ENCODE measurements around the gene TAP1. TPM values are rescaled to one million over a fixed set of nuclear protein-coding genes. Genes with fewer than 3 reads are reported as not detected.
"Not testable (repeated sequence)": the region's sequence is repeated elsewhere in the genome, so short reads cannot be mapped to it uniquely, and the experiment has no call there.

The TAP1 gene
- polyA plus RNA-seq, 2 donors: 29.3 to 34.2 TPM

GRCh38 chr6:32814145-32814544, 39.4 kb downstream of the TAP1 start:
- Histone ChIP-seq H3K27ac (ENCODE audit: low read depth in 2 of 2, low read length in 1 of 2) (peak overlapping the region; percentile 3 to 24), H3K4me1 (ENCODE audit: control insufficient read depth in 2 of 2, insufficient read depth in 2 of 2, low read length in 1 of 2) (peaks cover 0 to 3% of the 10 kb centered on the region in 2 donors), H3K9me3 (ENCODE audit: control insufficient read depth in 2 of 2, insufficient read depth in 1 of 2, low read depth in 1 of 2, low read length in 1 of 2) (no peaks in the 10 kb centered on the region), H3K4me3 (ENCODE audit: low read depth in 1 of 2, low read length in 2 of 2) (no peak overlapping the region), H3K27me3 (ENCODE audit: control insufficient read depth in 1 of 2, insufficient read depth in 2 of 2, low read length in 2 of 2) (no peaks in the 10 kb centered on the region), H3K36me3 (ENCODE audit: control insufficient read depth in 2 of 2, insufficient read depth in 2 of 2, low read length in 1 of 2) (no peaks in the 10 kb centered on the region)
- 71 to 78% methylated on average over 2 of the region's 2 CpGs for WGBS, 2 donors

DNA sequence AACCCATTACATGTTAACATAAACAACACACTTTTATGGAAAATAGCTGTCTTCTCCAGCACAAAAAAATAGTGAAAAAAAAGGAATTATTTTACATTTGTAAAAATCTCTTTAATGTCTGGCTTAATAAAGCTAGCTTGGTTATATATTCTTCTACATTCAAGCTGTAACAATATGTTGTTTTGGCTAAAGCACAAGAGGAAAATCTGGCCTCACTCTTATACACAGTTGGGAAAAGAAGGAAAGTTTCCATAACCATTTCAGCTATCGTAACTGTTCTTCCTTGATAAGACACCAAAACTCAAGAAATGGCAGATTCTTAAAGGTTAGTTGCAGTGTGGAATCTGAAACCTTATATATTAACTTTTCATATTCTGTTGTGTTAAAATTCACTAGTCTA, 44.3 kb downstream of the TAP1 start:
- H3K4me3 ChIP-seq (ENCODE audit: low read depth in 1 of 2, low read length in 2 of 2): no peak overlapping the region
- H3K9me3 ChIP-seq (ENCODE audit: control insufficient read depth in 2 of 2, insufficient read depth in 1 of 2, low read depth in 1 of 2, low read length in 1 of 2): no peaks in the 10 kb centered on the region
- H3K36me3 ChIP-seq (ENCODE audit: control insufficient read depth in 2 of 2, insufficient read depth in 2 of 2, low read length in 1 of 2): no peaks in the 10 kb centered on the region
- no peaks in the 10 kb centered on the region for H3K4me1 ChIP-seq (ENCODE audit: control insufficient read depth in 2 of 2, insufficient read depth in 2 of 2, low read length in 1 of 2)
- H3K27me3 ChIP-seq (ENCODE audit: control insufficient read depth in 1 of 2, insufficient read depth in 2 of 2, low read length in 2 of 2): no peaks in the 10 kb centered on the region
- no peak overlapping the region for H3K27ac ChIP-seq (ENCODE audit: low read depth in 2 of 2, low read length in 1 of 2)
- WGBS, 2 donors: 11 to 37% methylated on average over 1 of the region's 1 CpG

DNA sequence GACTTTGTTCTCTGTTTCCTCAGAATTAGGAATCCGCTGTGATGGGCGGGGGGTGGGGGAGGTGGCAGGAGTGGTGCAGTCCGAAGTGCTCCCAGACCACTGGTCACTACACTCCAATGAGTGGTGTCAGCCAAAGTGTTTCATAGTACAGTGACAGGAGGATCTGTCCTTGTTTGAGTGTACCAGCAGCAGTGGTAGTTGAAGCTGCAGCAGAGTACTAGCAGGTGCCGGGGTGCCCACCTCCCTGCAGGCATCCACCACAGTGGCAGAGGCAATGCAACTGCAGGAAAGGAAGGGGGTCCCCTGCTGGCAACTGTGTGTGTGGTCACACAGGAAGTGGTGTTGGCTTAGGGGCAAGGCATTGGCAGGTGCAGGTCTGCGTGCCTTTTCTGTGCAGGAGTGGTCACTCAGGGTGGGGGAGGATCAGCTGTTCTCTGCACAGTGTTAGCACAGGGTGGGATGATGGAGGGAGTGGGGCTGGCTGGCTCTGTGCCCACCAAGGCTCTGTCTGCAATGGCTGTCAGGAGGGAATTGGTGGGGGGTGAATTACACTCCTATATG, 46.4 kb downstream of the TAP1 start:
- H3K4me1 ChIP-seq (ENCODE audit: control insufficient read depth in 2 of 2, insufficient read depth in 2 of 2, low read length in 1 of 2): no peaks in the 10 kb centered on the region
- 82 to 85% methylated on average over 5 of the region's 5 CpGs for WGBS, 2 donors
- no peaks in the 10 kb centered on the region for H3K27me3 ChIP-seq (ENCODE audit: control insufficient read depth in 1 of 2, insufficient read depth in 2 of 2, low read length in 2 of 2)
- H3K27ac ChIP-seq (ENCODE audit: low read depth in 2 of 2, low read length in 1 of 2): no peak overlapping the region
- no peaks in the 10 kb centered on the region for H3K9me3 ChIP-seq (ENCODE audit: control insufficient read depth in 2 of 2, insufficient read depth in 1 of 2, low read depth in 1 of 2, low read length in 1 of 2)
- no peaks in the 10 kb centered on the region for H3K36me3 ChIP-seq (ENCODE audit: control insufficient read depth in 2 of 2, insufficient read depth in 2 of 2, low read length in 1 of 2)
- H3K4me3 ChIP-seq (ENCODE audit: low read depth in 1 of 2, low read length in 2 of 2): no peak overlapping the region

GRCh38 chr6:32805404-32805803, 48.1 kb downstream of the TAP1 start:
- not testable (repeated sequence) for H3K27me3 ChIP-seq (ENCODE audit: control insufficient read depth in 1 of 2, insufficient read depth in 2 of 2, low read length in 2 of 2); H3K9me3 ChIP-seq (ENCODE audit: control insufficient read depth in 2 of 2, insufficient read depth in 1 of 2, low read depth in 1 of 2, low read length in 1 of 2); H3K4me3 ChIP-seq (ENCODE audit: low read depth in 1 of 2, low read length in 2 of 2); H3K36me3 ChIP-seq (ENCODE audit: control insufficient read depth in 2 of 2, insufficient read depth in 2 of 2, low read length in 1 of 2); H3K4me1 ChIP-seq (ENCODE audit: control insufficient read depth in 2 of 2, insufficient read depth in 2 of 2, low read length in 1 of 2); H3K27ac ChIP-seq (ENCODE audit: low read depth in 2 of 2, low read length in 1 of 2)

- Histone ChIP-seq H3K4me3 (ENCODE audit: low read depth in 1 of 2, low read length in 2 of 2) (no peak overlapping the region), H3K4me1 (ENCODE audit: control insufficient read depth in 2 of 2, insufficient read depth in 2 of 2, low read length in 1 of 2) (no peaks in the 10 kb centered on the region), H3K9me3 (ENCODE audit: control insufficient read depth in 2 of 2, insufficient read depth in 1 of 2, low read depth in 1 of 2, low read length in 1 of 2) (peaks cover 0 to 2% of the 10 kb centered on the region in 2 donors), H3K27ac (ENCODE audit: low read depth in 2 of 2, low read length in 1 of 2) (no peak overlapping the region), H3K36me3 (ENCODE audit: control insufficient read depth in 2 of 2, insufficient read depth in 2 of 2, low read length in 1 of 2) (no peaks in the 10 kb centered on the region), H3K27me3 (ENCODE audit: control insufficient read depth in 1 of 2, insufficient read depth in 2 of 2, low read length in 2 of 2) (no peaks in the 10 kb centered on the region)
- 47 to 74% methylated on average over 2 of the region's 2 CpGs for WGBS, 2 donors
Measured at GRCh38 chr6:32803416-32803815, 50.1 kb downstream of the TAP1 start.

GRCh38 chr6:32799740-32800139, 53.8 kb downstream of the TAP1 start:
- Histone ChIP-seq H3K9me3 (ENCODE audit: control insufficient read depth in 2 of 2, insufficient read depth in 1 of 2, low read depth in 1 of 2, low read length in 1 of 2) (peaks cover 0 to 2% of the 10 kb centered on the region in 2 donors), H3K36me3 (ENCODE audit: control insufficient read depth in 2 of 2, insufficient read depth in 2 of 2, low read length in 1 of 2) (no peaks in the 10 kb centered on the region), H3K4me3 (ENCODE audit: low read depth in 1 of 2, low read length in 2 of 2) (no peak overlapping the region), H3K4me1 (ENCODE audit: control insufficient read depth in 2 of 2, insufficient read depth in 2 of 2, low read length in 1 of 2) (no peaks in the 10 kb centered on the region), H3K27ac (ENCODE audit: low read depth in 2 of 2, low read length in 1 of 2) (no peak overlapping the region), H3K27me3 (ENCODE audit: control insufficient read depth in 1 of 2, insufficient read depth in 2 of 2, low read length in 2 of 2) (no peaks in the 10 kb centered on the region)
- 77 to 85% methylated on average over 3 of the region's 3 CpGs for WGBS, 2 donors

GRCh38 chr6:32799168-32799567, 54.3 kb downstream of the TAP1 start:
- no peaks in the 10 kb centered on the region for H3K4me1 ChIP-seq (ENCODE audit: control insufficient read depth in 2 of 2, insufficient read depth in 2 of 2, low read length in 1 of 2)
- H3K27ac ChIP-seq (ENCODE audit: low read depth in 2 of 2, low read length in 1 of 2): no peak overlapping the region
- no peaks in the 10 kb centered on the region for H3K36me3 ChIP-seq (ENCODE audit: control insufficient read depth in 2 of 2, insufficient read depth in 2 of 2, low read length in 1 of 2)
- peaks cover 0 to 5% of the 10 kb centered on the region in 2 donors for H3K27me3 ChIP-seq (ENCODE audit: control insufficient read depth in 1 of 2, insufficient read depth in 2 of 2, low read length in 2 of 2)
- 95 to 98% methylated on average over 3 of the region's 3 CpGs for WGBS, 2 donors
- no peak overlapping the region for H3K4me3 ChIP-seq (ENCODE audit: low read depth in 1 of 2, low read length in 2 of 2)
- peaks cover 0 to 2% of the 10 kb centered on the region in 2 donors for H3K9me3 ChIP-seq (ENCODE audit: control insufficient read depth in 2 of 2, insufficient read depth in 1 of 2, low read depth in 1 of 2, low read length in 1 of 2)

DNA sequence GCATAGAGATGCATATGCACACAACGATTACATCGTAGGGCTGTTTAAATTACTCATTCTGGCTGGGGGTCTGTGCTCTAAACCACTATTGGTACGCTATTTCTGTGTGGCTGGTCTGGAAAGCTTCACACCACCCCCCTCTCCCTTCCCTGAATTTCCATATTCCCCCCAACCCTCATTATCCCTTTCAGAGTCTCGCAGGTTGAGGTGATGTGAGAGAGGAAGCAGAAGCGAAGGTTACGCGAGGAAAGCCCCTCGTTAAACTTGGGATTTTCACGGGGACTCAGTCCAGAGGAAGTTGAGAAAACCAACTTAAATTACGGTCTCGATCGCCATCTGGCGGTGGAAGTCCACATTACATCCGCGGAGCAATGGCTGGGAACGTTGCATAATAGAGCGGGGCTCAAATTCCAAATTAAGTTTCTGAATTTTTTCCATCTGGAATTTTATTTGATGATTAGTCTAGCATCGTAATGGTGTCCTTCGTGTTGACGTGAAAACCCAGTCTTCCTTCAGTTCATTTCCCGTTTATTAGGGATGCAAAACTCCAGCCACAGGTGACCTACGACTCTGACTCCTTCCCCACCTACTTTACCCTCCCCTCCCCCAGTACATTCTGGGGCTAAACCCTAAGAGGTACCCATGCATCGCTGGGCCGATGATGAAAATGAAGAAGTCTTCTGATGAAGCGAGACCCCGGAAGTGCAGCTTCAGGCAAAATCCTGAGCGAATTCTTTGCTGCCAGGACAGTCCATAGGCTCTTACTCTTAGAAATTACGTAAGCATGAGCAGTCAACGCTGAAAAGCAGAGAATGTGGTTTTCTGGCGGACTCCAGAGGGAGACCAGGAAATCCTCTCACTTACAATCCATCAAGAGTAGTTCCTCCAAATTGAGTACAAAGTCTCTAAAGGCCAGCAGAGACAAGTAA, 56.4 kb downstream of the TAP1 start:
- H3K27ac ChIP-seq (ENCODE audit: low read depth in 2 of 2, low read length in 1 of 2): peak overlapping the region in 1 of 2 donors; percentile 6
- WGBS, 2 donors: 8% methylated on average over 30 of the region's 30 CpGs
- no peak overlapping the region for H3K4me3 ChIP-seq (ENCODE audit: low read depth in 1 of 2, low read length in 2 of 2)

More for the DNA sequence above, 56.4 kb downstream of the TAP1 start:
- Histone ChIP-seq H3K36me3 (ENCODE audit: control insufficient read depth in 2 of 2, insufficient read depth in 2 of 2, low read length in 1 of 2) (no peaks in the 10 kb centered on the region), H3K9me3 (ENCODE audit: control insufficient read depth in 2 of 2, insufficient read depth in 1 of 2, low read depth in 1 of 2, low read length in 1 of 2) (peaks cover 0 to 2% of the 10 kb centered on the region in 2 donors), H3K4me1 (ENCODE audit: control insufficient read depth in 2 of 2, insufficient read depth in 2 of 2, low read length in 1 of 2) (no peaks in the 10 kb centered on the region), H3K27me3 (ENCODE audit: control insufficient read depth in 1 of 2, insufficient read depth in 2 of 2, low read length in 2 of 2) (peaks cover 0 to 5% of the 10 kb centered on the region in 2 donors)

Data from esophagus (tissue), 2 donors.